HG02623 (cell line): ENCODE data around the gene ACER1.
"Not testable (repeated sequence)": the region's sequence is repeated elsewhere in the genome, so short reads cannot be mapped to it uniquely, and the experiment has no call there.

Source experiments
- ATAC-seq: cut with Tn5 transposase; IDR thresholded peaks from one replicate; pipeline ENCODE4 v1.9.1; 2021; ENCODE audit warnings: moderate library complexity; ENCODE audit not compliant: unreplicated experiment

ACER1 gene

GRCh38 chr19:6358003-6358402 lies 24.6 kb upstream of the ACER1 start:
- ATAC-seq = no peak

- no peak for ATAC-seq
Measured at GRCh38 chr19:6357174-6357573, 23.8 kb upstream of the ACER1 start.

GRCh38 chr19:6355321-6356040 lies 22.1 kb upstream of the ACER1 start:
- ATAC-seq = not testable (repeated sequence)

GRCh38 chr19:6354098-6354674 lies 20.8 kb upstream of the ACER1 start:
- ATAC-seq = no peak

DNA sequence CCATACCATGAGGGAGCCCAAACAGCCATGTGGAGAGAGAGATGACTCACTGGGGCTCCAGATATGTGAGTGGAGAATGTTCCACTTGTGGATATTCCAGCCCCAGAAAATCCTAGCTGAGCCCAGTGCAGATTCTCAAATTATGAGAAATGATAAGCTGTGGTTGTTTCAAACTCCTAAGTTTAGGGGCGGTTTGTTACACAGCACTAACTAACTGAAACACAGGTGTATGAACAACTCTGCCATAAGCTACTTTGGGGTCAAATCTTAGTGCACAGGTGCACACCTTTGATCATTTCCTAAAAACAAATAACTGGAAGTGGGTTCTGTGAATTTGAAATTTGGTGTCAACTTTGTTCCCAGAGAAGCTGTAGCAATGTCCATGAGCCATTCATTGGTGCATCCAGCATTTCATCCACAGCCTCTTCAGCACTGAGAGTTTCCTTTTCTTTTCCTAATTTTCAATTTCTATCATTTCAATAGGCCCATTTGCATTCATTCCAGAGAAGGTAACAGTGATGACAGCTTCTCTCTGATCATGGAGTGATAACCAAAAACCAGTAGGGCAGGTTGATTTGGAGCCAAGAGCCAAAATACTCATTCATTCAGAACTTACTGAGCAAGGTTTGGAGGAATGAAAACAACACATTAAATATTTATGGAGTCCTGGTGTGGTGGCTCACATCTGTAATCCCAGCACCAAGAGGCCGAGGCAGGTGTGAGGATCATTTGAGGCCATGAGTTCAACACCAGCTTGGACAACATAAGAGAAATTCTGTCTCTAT lies 19.2 kb upstream of the ACER1 start:
- ATAC-seq = no peak

DNA sequence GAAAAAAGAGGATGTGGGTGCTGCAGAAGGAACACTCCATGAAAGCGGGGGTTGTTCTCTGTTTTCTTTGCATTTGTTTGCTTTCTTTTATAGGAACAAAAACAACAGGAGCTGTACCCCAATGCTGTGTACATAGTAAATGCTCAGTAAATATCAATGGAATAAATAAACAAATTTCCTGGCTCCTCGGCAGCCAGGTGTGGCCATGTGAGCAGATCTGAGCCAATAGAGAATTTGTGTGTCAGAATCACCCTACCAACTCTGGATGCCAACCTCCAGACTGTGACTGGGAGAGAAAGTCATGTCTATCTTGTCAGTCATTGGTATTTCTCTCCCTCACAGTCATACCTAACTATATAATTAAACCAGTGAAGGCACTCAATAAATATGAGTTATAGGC lies 17.3 kb upstream of the ACER1 start:
- no peak for ATAC-seq

- not testable (repeated sequence) for ATAC-seq
Measured at GRCh38 chr19:6349271-6349670, 15.9 kb upstream of the ACER1 start.

DNA sequence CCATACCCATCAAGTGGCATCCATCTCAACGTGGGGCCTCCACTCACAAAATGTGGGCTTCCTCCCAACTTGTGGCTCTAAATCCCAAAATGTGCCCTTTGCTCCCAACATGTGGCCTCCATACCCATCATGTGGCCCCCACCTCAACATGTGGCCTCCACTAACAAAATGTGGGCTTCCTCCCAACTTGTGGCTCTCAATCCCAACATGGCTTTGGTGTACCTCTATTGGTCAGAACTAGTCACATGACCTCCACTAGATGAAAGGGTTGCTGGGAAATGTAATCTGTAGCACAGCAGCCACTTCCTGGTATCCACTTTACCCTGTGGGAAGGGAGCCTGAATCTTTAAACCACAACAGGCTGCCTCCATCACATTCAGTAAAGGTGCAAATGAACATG lies 10.1 kb upstream of the ACER1 start:
- ATAC-seq = no peak

GRCh38 chr19:6340493-6341201 lies 7.2 kb upstream of the ACER1 start:
- ATAC-seq = no peak

DNA sequence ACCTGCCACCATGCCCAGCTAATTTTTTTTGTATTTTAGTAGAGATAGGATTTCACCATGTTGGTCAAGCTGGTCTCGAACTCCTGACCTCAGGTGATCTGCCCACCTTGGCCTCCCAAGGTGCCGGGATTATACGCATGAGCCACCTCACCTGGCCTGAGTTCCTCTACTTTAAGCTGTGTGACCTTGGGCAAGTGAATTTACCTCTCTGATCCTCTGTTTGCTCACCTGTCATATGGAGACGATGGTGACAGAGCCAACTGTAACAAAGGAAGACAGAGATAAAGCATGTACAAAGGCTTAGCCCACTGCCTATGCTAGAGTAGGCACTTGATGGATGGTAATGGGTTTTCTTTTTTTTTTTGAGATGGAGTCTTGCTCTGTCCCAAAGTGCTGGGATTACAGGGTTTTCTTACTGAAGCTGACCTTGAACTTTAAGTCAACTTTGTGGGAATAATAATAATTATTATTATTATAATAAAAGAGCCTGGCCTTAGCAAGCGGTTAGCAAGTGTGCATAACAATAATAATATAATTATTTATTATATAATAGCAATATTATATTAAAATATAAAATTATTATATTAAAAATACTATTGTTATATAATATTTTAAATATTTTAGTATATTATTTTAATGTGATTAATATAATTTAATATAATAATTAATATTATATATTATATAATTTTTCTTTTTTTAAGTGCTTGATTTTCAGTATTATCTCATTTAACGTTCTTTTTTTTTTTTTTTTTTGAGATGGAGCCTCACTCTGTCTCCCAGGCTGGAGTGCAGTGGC lies 1.3 kb upstream of the ACER1 start:
- ATAC-seq = no peak

- no peak for ATAC-seq
Measured at GRCh38 chr19:6326815-6327214, 6.6 kb downstream of the ACER1 start.

DNA sequence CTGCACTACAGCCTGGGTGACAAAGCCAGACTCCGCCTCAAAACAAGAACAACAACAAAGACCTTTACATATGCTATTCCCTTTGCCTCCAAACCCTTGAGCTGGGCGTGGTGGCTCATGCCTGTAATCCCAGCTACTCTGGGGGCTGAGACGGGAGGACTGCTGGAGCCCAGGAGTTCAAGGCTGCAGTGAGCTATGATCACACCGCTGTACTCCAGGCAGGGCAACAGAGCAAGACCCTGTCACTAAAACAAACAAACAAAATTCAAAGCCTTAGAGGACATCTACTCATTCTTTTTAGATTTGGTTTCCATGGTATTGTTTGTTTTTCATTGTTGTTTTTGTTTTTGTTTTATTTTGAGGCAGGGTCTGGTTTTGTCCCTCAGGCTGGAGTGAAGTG lies 7.8 kb downstream of the ACER1 start:
- no peak for ATAC-seq

GRCh38 chr19:6324757-6325156 lies 8.7 kb downstream of the ACER1 start:
- no peak for ATAC-seq

GRCh38 chr19:6322284-6322683 lies 11.1 kb downstream of the ACER1 start:
- ATAC-seq = no peak

DNA sequence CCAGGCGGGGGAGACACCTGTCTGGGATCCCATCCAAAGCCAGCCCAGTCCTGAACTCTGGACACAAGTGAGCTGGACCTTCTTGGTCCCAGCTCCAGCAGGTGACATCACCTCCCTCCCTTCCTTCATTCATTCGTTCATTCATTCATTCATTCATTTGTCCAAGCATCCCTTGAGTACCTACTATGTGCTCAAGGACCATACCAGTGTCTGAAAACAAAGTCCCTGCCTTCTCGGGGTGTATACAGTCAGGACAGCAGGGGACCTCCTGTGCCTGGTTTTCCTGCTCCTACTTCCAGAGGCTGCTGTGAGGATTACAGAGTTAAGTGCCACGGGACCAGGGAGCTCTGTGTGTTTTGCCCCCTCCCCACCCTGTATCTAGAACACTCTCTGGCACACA lies 14.0 kb downstream of the ACER1 start:
- no peak for ATAC-seq

- ATAC-seq = no peak
Measured at GRCh38 chr19:6318772-6319171, 14.6 kb downstream of the ACER1 start.

GRCh38 chr19:6315646-6316045 lies 17.8 kb downstream of the ACER1 start:
- ATAC-seq = not testable (repeated sequence)

DNA sequence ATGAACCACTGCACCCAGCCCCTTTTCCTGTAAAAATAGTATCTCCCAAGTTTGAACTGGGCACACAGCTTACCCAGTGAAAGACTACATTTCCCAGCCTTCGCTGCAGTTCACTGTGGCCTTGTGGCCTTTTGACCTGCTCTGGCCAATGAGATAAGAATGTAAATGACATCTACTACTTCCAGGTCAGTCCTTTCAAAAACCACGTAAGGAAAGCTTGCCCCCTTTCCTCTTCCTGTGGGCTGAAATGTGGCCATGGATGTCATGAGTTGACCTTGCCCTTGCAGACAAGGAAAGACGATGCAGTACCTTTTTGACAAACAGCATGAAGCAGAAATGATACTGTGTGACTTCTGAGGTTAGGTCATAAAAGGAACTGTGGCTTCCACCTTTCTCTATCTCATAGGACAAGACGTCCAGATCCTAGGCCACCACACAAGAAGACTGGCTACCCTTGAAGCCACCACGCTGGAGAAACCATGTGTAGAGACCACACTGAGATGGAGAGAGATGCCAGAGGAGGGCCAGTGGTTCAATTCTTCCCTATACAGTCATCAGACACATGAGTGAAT lies 19.9 kb downstream of the ACER1 start:
- ATAC-seq = no peak

DNA sequence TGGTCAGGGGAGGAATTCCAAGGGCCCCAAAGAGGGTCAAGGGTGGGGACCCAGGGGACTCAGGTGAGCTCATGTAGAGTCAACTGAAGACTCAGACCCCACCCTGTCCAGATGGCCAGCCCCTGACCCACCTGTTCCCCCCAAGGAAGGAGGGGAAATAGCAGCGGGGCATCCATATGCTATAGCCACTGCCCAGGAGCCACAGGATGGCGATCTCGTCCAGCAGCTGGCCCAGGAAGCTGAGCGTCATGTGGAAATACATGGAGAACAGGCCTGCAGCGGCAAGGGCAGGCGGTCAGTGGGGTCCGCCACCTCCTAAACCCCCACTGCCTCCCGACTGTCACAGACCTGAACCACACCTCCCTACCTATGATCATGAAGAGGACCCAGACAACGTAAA lies 21.4 kb downstream of the ACER1 start:
- ATAC-seq = no peak

GRCh38 chr19:6298413-6298812 lies 35.0 kb downstream of the ACER1 start:
- ATAC-seq = no peak
